Measurements from ENCODE around the gene BCLAF3. TPM values are rescaled to one million over a fixed set of nuclear protein-coding genes. Genes with fewer than 3 reads are reported as not detected.

The BCLAF3 gene
- total and polyA plus RNA-seq, 5 experiments from 2014 or later: 1.6 to 11.4 (median 2.9) TPM

Small RNA genes lying within 50 kb of the gene (microRNA-seq; reads per million reads assigned to microRNA genes)
- not detected for gene MIR23C (ENCODE audit: borderline microRNAs expressed)

Other genes with a start within 250 kb of the BCLAF3 start
- gene SH3KBP1, start 103.5 kb downstream of the BCLAF3 start, total RNA-seq: 100 to 1,000 TPM; 102 to 104 TPM
- 100 to 1,000 TPM; 121 to 137 (median 132) TPM for gene SH3KBP1, start 103.5 kb downstream of the BCLAF3 start, polyA plus RNA-seq
- under 1 TPM; 0.16 TPM for gene MAP7D2, start 125.8 kb upstream of the BCLAF3 start, total RNA-seq
- not detected for gene MAP7D2, start 125.8 kb upstream of the BCLAF3 start, polyA plus RNA-seq
- 10 to 100 TPM; 74.0 to 74.2 TPM for gene EIF1AX, start 150.8 kb upstream of the BCLAF3 start, total RNA-seq
- gene EIF1AX, start 150.8 kb upstream of the BCLAF3 start, polyA plus RNA-seq: 100 to 1,000 TPM; 102 to 126 (median 119) TPM